Progenitor cell of endocrine pancreas (in vitro differentiated cells): Measurements from ENCODE around the gene KAZN. TPM values are rescaled to one million over a fixed set of nuclear protein-coding genes. Genes with fewer than 3 reads are reported as not detected.

Experiments used
- DNase-seq: peaks from one replicate; pipeline ENCODE4 v3.0.0; 2021; ENCODE audit warnings: low spot score; ENCODE audit not compliant: unreplicated experiment
- H3K27ac Mint-ChIP-seq: 2 replicates; pipeline ENCODE4 v1.8.0; 2021; ENCODE audit warnings: mild to moderate bottlenecking, moderate library complexity, mixed read lengths
- H3K27me3 Mint-ChIP-seq: 2 replicates; pipeline ENCODE4 v1.8.0; 2021; ENCODE audit warnings: mixed read lengths
- H3K36me3 Mint-ChIP-seq: 2 replicates; pipeline ENCODE4 v1.8.0; 2022; ENCODE audit warnings: mixed read lengths; ENCODE audit not compliant: insufficient read depth
- H3K4me1 Mint-ChIP-seq: 2 replicates; pipeline ENCODE4 v1.8.0; 2021; ENCODE audit warnings: low read depth, mixed read lengths
- H3K4me3 Mint-ChIP-seq: 2 replicates; pipeline ENCODE4 v1.8.0; 2021; ENCODE audit warnings: low read depth, mild to moderate bottlenecking, moderate library complexity, mixed read lengths
- H3K9me3 Mint-ChIP-seq: 2 replicates; pipeline ENCODE4 v1.8.0; 2021; ENCODE audit warnings: low read depth, mixed read lengths
- total RNA-seq: library from RNA; stranded (reverse); gene quantifications from 2 replicates; pipeline ENCODE4 v1.2.1, GENCODE V29; 2021
- TF ChIP-seq, protein P1 (sequence below): fragments of 200-600 bp; sonication (generic); IDR thresholded peaks from one replicate; pipeline ENCODE4 v1.5.0; 2021; ENCODE audit warnings: antibody characterized with exemption, mild to moderate bottlenecking; ENCODE audit not compliant: unreplicated experiment

KAZN gene
- total RNA-seq, 1 donor from 2014 or later, result 12.9 TPM

DNA sequence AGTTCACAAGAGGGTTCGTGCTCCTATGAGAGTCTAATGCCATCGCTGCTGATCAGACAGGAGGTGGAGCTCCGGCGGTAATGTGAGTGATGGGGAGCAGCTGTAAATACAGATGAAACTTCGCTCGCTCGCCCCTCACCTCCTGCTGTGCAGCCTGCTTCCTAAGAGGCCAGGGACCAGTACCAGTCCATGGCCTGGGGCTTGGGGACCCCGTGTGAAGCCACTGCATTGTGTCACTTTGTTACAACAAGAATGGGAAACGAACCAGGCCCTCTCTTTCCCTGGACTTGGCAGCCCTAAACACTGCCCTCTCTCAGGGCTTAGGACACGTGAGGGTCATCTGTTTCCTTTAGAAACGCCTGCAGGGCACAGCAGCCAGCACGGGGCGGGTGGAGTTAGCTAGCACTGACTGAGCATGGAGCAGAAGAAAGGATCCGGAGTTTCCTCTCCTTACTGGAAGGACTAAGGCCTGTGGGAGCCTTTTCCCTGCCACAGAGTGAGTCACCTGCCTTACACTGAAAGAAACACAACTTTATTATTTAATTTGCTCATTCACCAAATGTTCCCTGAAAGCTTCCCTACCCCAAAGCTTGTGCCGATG lies 369.9 kb downstream of the KAZN start:
- peaks cover 2% of the 10 kb centered on the region for H3K4me1 Mint-ChIP-seq
- no peak for DNase-seq
- H3K9me3 Mint-ChIP-seq, result peaks cover 3% of the 10 kb centered on the region
- no peak overlapping the region for H3K27ac Mint-ChIP-seq
- H3K36me3 Mint-ChIP-seq, result peaks cover 4% of the 10 kb centered on the region
- no peaks in the 10 kb centered on the region for H3K27me3 Mint-ChIP-seq
- H3K4me3 Mint-ChIP-seq, result no peak overlapping the region
- TF ChIP-seq, protein P1, sequence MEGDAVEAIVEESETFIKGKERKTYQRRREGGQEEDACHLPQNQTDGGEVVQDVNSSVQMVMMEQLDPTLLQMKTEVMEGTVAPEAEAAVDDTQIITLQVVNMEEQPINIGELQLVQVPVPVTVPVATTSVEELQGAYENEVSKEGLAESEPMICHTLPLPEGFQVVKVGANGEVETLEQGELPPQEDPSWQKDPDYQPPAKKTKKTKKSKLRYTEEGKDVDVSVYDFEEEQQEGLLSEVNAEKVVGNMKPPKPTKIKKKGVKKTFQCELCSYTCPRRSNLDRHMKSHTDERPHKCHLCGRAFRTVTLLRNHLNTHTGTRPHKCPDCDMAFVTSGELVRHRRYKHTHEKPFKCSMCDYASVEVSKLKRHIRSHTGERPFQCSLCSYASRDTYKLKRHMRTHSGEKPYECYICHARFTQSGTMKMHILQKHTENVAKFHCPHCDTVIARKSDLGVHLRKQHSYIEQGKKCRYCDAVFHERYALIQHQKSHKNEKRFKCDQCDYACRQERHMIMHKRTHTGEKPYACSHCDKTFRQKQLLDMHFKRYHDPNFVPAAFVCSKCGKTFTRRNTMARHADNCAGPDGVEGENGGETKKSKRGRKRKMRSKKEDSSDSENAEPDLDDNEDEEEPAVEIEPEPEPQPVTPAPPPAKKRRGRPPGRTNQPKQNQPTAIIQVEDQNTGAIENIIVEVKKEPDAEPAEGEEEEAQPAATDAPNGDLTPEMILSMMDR, result no peak

- TF ChIP-seq, protein P1, result no peak
- DNase-seq, result no peak
- H3K4me3 Mint-ChIP-seq, result no peak overlapping the region
- no peak overlapping the region for H3K27ac Mint-ChIP-seq
- H3K27me3 Mint-ChIP-seq, result no peaks in the 10 kb centered on the region
- H3K36me3 Mint-ChIP-seq, result peaks cover 3% of the 10 kb centered on the region
- H3K9me3 Mint-ChIP-seq, result peaks cover 3% of the 10 kb centered on the region
- H3K4me1 Mint-ChIP-seq, result peaks cover 2% of the 10 kb centered on the region
Observed at GRCh38 chr1:14969006-14969405, 370.5 kb downstream of the KAZN start.

DNA sequence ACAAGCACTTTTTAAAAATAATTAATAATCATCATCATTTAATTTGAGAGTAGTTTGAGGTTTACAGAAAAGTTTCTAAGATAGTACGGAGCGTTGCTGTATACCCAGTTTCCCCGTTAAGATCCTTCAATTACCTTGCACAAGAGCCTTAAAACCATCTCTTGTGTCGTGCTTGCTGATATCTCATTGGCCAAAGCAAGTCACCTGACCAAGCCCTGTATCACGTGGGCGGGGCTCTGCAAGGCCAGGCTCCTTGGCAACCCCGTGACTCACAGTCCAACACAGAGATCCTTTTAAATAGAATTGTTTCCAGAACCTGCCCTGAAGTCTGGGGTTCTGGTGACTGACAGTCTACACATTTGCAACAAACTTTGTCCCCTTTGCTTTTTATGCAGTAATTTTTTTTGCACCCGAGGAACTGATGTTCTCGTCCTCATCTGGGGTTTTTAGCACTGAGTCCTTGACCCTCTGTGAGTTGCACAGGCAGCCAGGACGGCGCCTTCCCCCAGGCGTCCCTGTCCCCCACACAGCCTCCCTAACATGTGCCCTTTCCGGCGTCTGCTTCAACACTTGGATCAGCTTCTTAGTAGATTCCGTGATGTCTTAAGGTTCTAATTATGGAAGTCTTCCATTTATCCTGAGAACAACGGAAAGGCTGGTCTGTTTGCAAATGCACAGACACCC lies 371.8 kb downstream of the KAZN start:
- Mint-ChIP-seq H3K4me3 (no peak overlapping the region), H3K27me3 (no peaks in the 10 kb centered on the region), H3K36me3 (peaks cover 3% of the 10 kb centered on the region), H3K27ac (no peak overlapping the region), H3K9me3 (peaks cover 3% of the 10 kb centered on the region), H3K4me1 (peaks cover 2% of the 10 kb centered on the region)
- TF ChIP-seq, protein P1, result no peak
- DNase-seq, result no peak

DNA sequence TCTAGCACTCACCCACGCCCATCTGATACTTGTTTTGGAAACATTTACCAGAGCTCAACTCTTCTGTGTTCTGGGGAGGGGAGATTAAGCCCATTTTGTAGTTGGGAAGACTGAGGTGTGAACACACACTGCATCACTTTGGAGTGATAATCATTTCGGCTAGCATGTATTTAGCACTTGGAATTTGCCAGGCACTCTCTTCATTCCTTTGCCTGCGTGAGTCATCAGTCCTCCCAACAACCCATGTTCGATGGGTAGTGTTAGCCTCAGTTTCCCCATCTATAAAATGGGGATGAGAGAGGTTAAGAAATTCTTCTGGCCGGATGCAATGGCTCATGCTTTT lies 372.3 kb downstream of the KAZN start:
- Mint-ChIP-seq H3K9me3 (peaks cover 3% of the 10 kb centered on the region), H3K4me1 (peaks cover 2% of the 10 kb centered on the region), H3K4me3 (no peak overlapping the region), H3K27ac (no peak overlapping the region), H3K36me3 (peaks cover 3% of the 10 kb centered on the region), H3K27me3 (no peaks in the 10 kb centered on the region)
- TF ChIP-seq, protein P1, result no peak
- no peak for DNase-seq

DNA sequence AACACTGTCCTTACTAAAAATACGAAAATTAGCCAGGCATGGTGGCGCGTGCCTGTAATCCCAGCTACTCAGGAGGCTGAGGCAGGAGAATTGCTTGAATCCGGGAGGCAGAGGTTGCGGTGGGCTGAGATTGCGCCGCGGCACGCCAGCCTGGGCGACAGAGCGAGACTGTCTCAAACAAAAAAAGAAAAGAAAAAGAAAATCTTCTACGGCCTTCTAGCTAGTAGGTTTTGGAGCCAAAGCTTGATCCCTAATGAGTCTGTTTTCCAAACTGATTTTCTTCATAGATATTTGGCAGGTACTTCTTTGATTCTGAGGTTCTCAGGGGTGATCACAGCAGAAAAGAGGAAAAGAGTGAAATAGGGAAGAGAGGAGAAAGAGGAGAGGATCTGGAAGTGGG lies 372.7 kb downstream of the KAZN start:
- DNase-seq, result no peak
- H3K4me1 Mint-ChIP-seq, result peaks cover 2% of the 10 kb centered on the region
- TF ChIP-seq, protein P1, result no peak
- no peak overlapping the region for H3K4me3 Mint-ChIP-seq
- H3K27me3 Mint-ChIP-seq, result no peaks in the 10 kb centered on the region
- no peak overlapping the region for H3K27ac Mint-ChIP-seq
- peaks cover 3% of the 10 kb centered on the region for H3K36me3 Mint-ChIP-seq
- peaks cover 3% of the 10 kb centered on the region for H3K9me3 Mint-ChIP-seq
